Smooth muscle cell (in vitro differentiated cells): ENCODE results near the gene ATP2A3. TPM values are rescaled to one million over a fixed set of nuclear protein-coding genes. Genes with fewer than 3 reads are reported as not detected.

Experiments used
- DNase-seq: peaks from one replicate; lab custom pipeline; 2025; ENCODE audit not compliant: unreplicated experiment; lab: John Stamatoyannopoulos, UW
- H2AFZ ChIP-seq: fragments of 200-600 bp; sonication (generic); 2 replicates; pipeline ENCODE4 v1.6.0; 2016; ENCODE audit warnings: antibody characterized with exemption, low read depth, mild to moderate bottlenecking
- H3F3A ChIP-seq: fragments of 200-600 bp; sonication (generic); 2 replicates; pipeline ENCODE4 v1.6.0; 2017; ENCODE audit warnings: antibody characterized with exemption, low read depth
- H3K27ac ChIP-seq: fragments of 200-600 bp; sonication (generic); 2 replicates; pipeline ENCODE4 v1.5.1; 2016; ENCODE audit warnings: low read depth, mild to moderate bottlenecking
- H3K27me3 ChIP-seq: fragments of 200-600 bp; sonication (generic); 2 replicates; pipeline ENCODE4 v1.6.1; 2016; ENCODE audit warnings: low read depth, mild to moderate bottlenecking
- H3K36me3 ChIP-seq: fragments of 200-600 bp; sonication (generic); 2 replicates; pipeline ENCODE4 v1.5.1; 2016; ENCODE audit warnings: low read depth
- H3K4me1 ChIP-seq: fragments of 200-600 bp; sonication (generic); 2 replicates; pipeline ENCODE4 v1.5.1; 2016; ENCODE audit warnings: low read depth
- H3K4me2 ChIP-seq: fragments of 200-600 bp; sonication (generic); 2 replicates; pipeline ENCODE4 v1.6.0; 2016; ENCODE audit warnings: mild to moderate bottlenecking
- H3K4me3 ChIP-seq: fragments of 200-600 bp; sonication (generic); 2 replicates; pipeline ENCODE4 v1.5.1; 2016; ENCODE audit warnings: mild to moderate bottlenecking
- H3K79me2 ChIP-seq: fragments of 200-600 bp; sonication (generic); 2 replicates; pipeline ENCODE4 v1.6.0; 2016; ENCODE audit warnings: low read depth, mild to moderate bottlenecking
- H3K9ac ChIP-seq: fragments of 200-600 bp; sonication (generic); 2 replicates; pipeline ENCODE4 v1.6.0; 2016; ENCODE audit warnings: low read depth
- H3K9me3 ChIP-seq: fragments of 200-600 bp; sonication (generic); replicated peaks from 2 replicates; pipeline ENCODE4 v1.5.1; 2016; ENCODE audit warnings: low read depth
- H4K20me1 ChIP-seq: fragments of 200-600 bp; sonication (generic); 2 replicates; pipeline ENCODE4 v1.6.0; 2016; ENCODE audit warnings: low read depth
- CTCF ChIP-seq: fragments of 200-600 bp; sonication (generic); IDR thresholded peaks from 2 replicates; pipeline ENCODE4 v1.5.1; 2017; ENCODE audit warnings: borderline replicate concordance, mild to moderate bottlenecking, antibody characterized with exemption; ENCODE audit not compliant: insufficient read depth, poor library complexity, severe bottlenecking
- WGBS: methylation state at CpG from one replicate; pipeline ENCODE4 v1.1.7; 2016; ENCODE audit warnings: low lambda C conversion rate; 5-methylcytosine and 5-hydroxymethylcytosine counted together
- polyA plus RNA-seq: library from polyadenylated mRNA; unstranded; fragments of >200 nt; fragmentation: Nextera tagmentation; extraction: Ambion mirVana; gene quantifications from 2 replicates; pipeline ENCODE4 v1.2.1, GENCODE V29; 2016
- total RNA-seq: library from RNA; depleted of rRNA; stranded (reverse); fragments of >200 nt; gene quantifications from 2 replicates; pipeline ENCODE4 v1.2.3, GENCODE V29; 2014

The ATP2A3 gene
- total and polyA plus RNA-seq, 2 experiments from 2014 or later = 4.2 to 7.8 TPM

- WGBS = 91% methylated on average over 10 of the region's 10 CpGs
These were observed 10.2 kb downstream of the ATP2A3 start for GRCh38 chr17:3954086-3954485.

GRCh38 chr17:3953542-3953941 lies 10.7 kb downstream of the ATP2A3 start:
- Histone ChIP-seq H3K4me2 (no peak overlapping the region), H3K27ac (no peak overlapping the region), H3K9me3 (no peaks in the 10 kb centered on the region), H3K79me2 (no peaks in the 10 kb centered on the region), H3K4me1 (no peaks in the 10 kb centered on the region), H3K4me3 (no peak overlapping the region), H2AFZ (no peak overlapping the region), H3K36me3 (no peaks in the 10 kb centered on the region), H3K27me3 (no peaks in the 10 kb centered on the region), H3K9ac (no peak overlapping the region), H3F3A (no peaks in the 10 kb centered on the region), H4K20me1 (no peaks in the 10 kb centered on the region)
- WGBS = 98% methylated on average over 10 of the region's 14 CpGs
- DNase-seq = no peak
- no peak for TF ChIP-seq CTCF

More at GRCh38 chr17:3954086-3954485, 10.2 kb downstream of the ATP2A3 start:
- Histone ChIP-seq H3K36me3 (no peaks in the 10 kb centered on the region), H3K9ac (no peak overlapping the region), H3K4me3 (no peak overlapping the region), H3K27ac (no peak overlapping the region), H2AFZ (no peak overlapping the region), H3F3A (no peaks in the 10 kb centered on the region), H3K27me3 (no peaks in the 10 kb centered on the region), H3K4me2 (no peak overlapping the region), H3K4me1 (no peaks in the 10 kb centered on the region), H4K20me1 (no peaks in the 10 kb centered on the region), H3K79me2 (no peaks in the 10 kb centered on the region), H3K9me3 (no peaks in the 10 kb centered on the region)
- no peak for DNase-seq
- TF ChIP-seq CTCF = no peak

- Histone ChIP-seq H2AFZ (no peak overlapping the region), H3K9me3 (no peaks in the 10 kb centered on the region), H3K4me1 (no peaks in the 10 kb centered on the region), H3K27ac (no peak overlapping the region), H3K4me2 (no peak overlapping the region), H3K79me2 (no peaks in the 10 kb centered on the region), H3K4me3 (no peak overlapping the region), H3K9ac (no peak overlapping the region), H4K20me1 (no peaks in the 10 kb centered on the region), H3K27me3 (no peaks in the 10 kb centered on the region), H3K36me3 (no peaks in the 10 kb centered on the region), H3F3A (no peaks in the 10 kb centered on the region)
- TF ChIP-seq CTCF = no peak
- no peak for DNase-seq
- 95% methylated on average over 14 of the region's 14 CpGs for WGBS
These were observed 12.1 kb downstream of the ATP2A3 start for GRCh38 chr17:3952186-3952585.

GRCh38 chr17:3951420-3951819 lies 12.8 kb downstream of the ATP2A3 start:
- TF ChIP-seq CTCF = no peak
- Histone ChIP-seq H4K20me1 (no peaks in the 10 kb centered on the region), H3K36me3 (no peaks in the 10 kb centered on the region), H3K79me2 (no peaks in the 10 kb centered on the region), H2AFZ (no peak overlapping the region), H3K4me2 (no peak overlapping the region), H3K27ac (no peak overlapping the region), H3F3A (no peaks in the 10 kb centered on the region), H3K9me3 (no peaks in the 10 kb centered on the region), H3K4me1 (no peaks in the 10 kb centered on the region), H3K27me3 (no peaks in the 10 kb centered on the region), H3K9ac (no peak overlapping the region), H3K4me3 (no peak overlapping the region)
- no peak for DNase-seq
- WGBS = 94% methylated on average over 12 of the region's 16 CpGs
